ENCODE data around the gene MYO9B.

Gene MYO9B

DNA sequence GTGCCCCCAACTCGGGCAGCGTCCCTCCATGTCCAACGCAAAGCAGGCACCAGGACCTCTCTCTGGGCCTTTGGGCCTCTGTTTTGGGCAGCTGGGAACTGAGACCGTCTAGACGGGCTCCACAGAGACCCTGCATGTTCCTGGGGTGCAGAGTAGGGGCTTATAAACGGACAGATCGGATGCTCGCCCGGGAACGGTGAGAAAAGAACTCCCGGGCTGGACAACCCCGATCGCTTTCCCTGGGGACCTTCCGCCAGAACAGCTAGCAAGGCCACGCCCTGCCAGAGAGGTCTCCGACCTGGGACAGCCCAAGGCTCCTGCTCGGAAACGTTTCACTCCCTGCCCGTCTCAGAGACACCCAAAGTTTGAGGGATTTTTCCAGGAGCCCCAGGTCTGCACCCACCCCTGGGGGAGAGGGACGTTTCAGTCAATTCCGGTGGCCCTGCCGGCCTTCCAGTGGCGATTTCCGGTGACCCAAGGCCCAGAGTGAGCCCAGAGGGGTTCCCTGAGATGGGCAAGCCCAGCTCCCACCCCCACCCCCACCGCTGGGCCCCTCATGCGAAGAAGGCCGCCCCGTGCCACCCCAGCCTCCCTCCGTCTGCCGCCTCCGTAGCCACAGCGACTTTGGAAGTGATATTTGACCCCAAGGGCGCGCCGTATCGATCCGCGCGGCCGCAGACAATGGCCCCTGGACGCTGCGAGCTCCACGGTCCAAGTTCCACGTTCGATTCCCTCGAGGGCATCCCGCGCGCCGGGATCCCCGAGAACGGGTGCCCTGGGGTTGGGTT is 168.4 kb downstream of the MYO9B start:
- TF ChIP-seq, protein P1, sequence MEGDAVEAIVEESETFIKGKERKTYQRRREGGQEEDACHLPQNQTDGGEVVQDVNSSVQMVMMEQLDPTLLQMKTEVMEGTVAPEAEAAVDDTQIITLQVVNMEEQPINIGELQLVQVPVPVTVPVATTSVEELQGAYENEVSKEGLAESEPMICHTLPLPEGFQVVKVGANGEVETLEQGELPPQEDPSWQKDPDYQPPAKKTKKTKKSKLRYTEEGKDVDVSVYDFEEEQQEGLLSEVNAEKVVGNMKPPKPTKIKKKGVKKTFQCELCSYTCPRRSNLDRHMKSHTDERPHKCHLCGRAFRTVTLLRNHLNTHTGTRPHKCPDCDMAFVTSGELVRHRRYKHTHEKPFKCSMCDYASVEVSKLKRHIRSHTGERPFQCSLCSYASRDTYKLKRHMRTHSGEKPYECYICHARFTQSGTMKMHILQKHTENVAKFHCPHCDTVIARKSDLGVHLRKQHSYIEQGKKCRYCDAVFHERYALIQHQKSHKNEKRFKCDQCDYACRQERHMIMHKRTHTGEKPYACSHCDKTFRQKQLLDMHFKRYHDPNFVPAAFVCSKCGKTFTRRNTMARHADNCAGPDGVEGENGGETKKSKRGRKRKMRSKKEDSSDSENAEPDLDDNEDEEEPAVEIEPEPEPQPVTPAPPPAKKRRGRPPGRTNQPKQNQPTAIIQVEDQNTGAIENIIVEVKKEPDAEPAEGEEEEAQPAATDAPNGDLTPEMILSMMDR (IDR thresholded peaks at IDR 0.05; ENCODE audit: low read depth, low read length): no peak
- TF ChIP-seq EZH2phosphoT487 (IDR thresholded peaks at IDR 0.05; ENCODE audit: low read depth): no peak
- no peak overlapping the region for H3K27ac ChIP-seq (ENCODE audit: low read length)
- H4K20me1 ChIP-seq (ENCODE audit: insufficient read depth, low read length): peaks cover 16% of the 10 kb centered on the region; the same call in 1 of the 2 replicates
- H3K4me1 ChIP-seq (ENCODE audit: low read length): peaks cover 18% of the 10 kb centered on the region
- H3K4me2 ChIP-seq (ENCODE audit: low read length): peak overlapping the region; percentile 85
- peak overlapping the region; percentile 75 for H3K9ac ChIP-seq (ENCODE audit: low read length)
- H3K79me2 ChIP-seq (ENCODE audit: low read length): peaks cover 27% of the 10 kb centered on the region; the same call in 1 of the 2 replicates
- H3K27me3 ChIP-seq (ENCODE audit: low read depth, low read length): peaks cover 4% of the 10 kb centered on the region; the same call in 1 of the 2 replicates
- peak overlapping the region; percentile 89 for H3K4me3 ChIP-seq (ENCODE audit: low read length)
- H2AFZ ChIP-seq (ENCODE audit: low read depth, low read length): no peak overlapping the region
- no peaks in the 10 kb centered on the region for H3K9me3 ChIP-seq (ENCODE audit: insufficient read depth, low read length)
- no peaks in the 10 kb centered on the region for H3K36me3 ChIP-seq (replicated peaks; ENCODE audit: low read depth, low read length)

DNA sequence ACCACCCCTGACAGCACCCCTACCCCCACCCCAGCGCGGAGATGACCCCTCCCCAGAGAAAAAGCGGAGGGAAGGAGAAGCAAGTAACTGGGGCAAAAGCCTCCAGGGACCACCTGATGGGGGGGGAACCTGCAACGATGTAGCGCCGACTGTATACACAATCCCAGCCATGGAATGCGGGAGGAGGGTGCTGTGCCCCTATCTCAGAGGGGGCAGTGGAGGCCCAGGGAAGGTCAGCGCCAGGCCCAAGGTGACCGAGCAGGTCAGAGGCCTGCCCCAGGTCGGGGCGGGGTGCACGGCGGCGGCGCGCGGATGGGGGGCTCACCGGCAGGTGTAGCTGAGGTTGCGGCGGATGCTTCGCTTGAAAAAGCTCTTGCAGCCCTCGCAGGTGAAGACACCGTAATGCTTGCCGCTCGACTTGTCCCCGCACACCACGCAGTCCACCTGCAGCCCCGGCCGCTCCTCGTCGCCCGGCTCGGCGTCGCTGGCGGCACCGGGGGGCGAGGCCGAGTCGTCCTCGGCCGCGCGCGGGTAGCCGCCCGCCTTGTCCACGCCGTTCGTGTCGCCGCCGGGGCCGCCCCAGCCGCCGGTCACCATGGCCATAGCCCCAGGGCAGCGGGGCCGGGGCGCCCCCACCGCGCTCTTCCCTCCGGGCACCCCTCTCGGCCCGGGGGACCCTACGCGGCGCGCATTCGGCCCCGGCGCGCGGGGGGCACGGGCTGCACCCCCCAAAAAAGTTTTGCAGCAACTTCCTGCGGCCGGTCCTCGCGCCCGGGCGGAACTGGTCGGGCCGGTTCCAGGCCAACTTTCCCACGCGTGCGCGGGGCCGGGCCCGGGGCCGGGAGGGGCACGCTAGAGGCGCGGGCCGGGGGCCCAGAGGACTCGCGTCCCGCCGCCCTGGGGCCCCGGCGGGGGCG is 169.3 kb downstream of the MYO9B start:
- Histone ChIP-seq H4K20me1 (ENCODE audit: insufficient read depth, low read length) (peaks cover 16% of the 10 kb centered on the region; the same call in 1 of the 2 replicates), H3K27me3 (ENCODE audit: low read depth, low read length) (peaks cover 4% of the 10 kb centered on the region; the same call in 1 of the 2 replicates), H3K27ac (ENCODE audit: low read length) (no peak overlapping the region), H3K79me2 (ENCODE audit: low read length) (peaks cover 27% of the 10 kb centered on the region; the same call in 1 of the 2 replicates), H3K36me3 (replicated peaks; ENCODE audit: low read depth, low read length) (no peaks in the 10 kb centered on the region), H3K9ac (ENCODE audit: low read length) (peak overlapping the region; percentile 75), H3K4me3 (ENCODE audit: low read length) (peak overlapping the region; percentile 89), H2AFZ (ENCODE audit: low read depth, low read length) (no peak overlapping the region), H3K9me3 (ENCODE audit: insufficient read depth, low read length) (no peaks in the 10 kb centered on the region), H3K4me1 (ENCODE audit: low read length) (peaks cover 18% of the 10 kb centered on the region), H3K4me2 (ENCODE audit: low read length) (peak overlapping the region; percentile 85)
- TF ChIP-seq, protein P1 (IDR thresholded peaks at IDR 0.05; ENCODE audit: low read depth, low read length): no peak
- TF ChIP-seq EZH2phosphoT487 (IDR thresholded peaks at IDR 0.05; ENCODE audit: low read depth): no peak

DNA sequence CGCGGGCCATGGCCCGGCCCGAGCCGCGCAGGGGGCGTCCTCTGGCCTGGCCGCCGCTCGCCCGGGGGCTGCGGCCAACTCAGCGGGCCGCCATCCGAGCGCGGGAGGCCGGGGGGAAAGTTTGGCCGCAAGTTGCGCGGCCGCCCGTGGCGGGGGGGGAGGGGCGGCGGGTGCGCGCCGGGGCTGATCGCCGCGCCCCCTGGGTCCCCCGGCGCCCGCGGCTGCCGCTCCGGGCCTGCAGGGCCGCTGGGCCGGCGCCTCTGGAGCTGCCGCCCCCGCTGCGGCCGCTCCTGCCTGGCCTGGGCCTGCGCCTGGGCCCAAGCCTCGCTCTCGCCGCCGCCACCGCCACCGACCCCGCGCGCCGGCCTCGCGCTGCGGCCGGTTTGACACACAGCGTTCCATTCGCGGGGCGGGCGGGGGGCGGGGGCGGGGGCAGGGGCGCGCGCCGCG is 170.0 kb downstream of the MYO9B start, which contains the start of gene NR2F6:
NR2F6 (minus strand) TSS at position 385 of the 450 bp plus-strand sequence. CDS start 699 bp downstream, outside the sequence.
- H3K4me2 ChIP-seq (ENCODE audit: low read length): peak within 1 kb of the TSS; percentile 90
- peak within 1 kb of the TSS; percentile 72 for H3K27ac ChIP-seq (ENCODE audit: low read length)
- H2AFZ ChIP-seq (ENCODE audit: low read depth, low read length): peak within 1 kb of the TSS; percentile 71
- no peaks in the 10 kb centered on the region for H3K36me3 ChIP-seq (replicated peaks; ENCODE audit: low read depth, low read length)
- H3K4me3 ChIP-seq (ENCODE audit: low read length): peak within 1 kb of the TSS; percentile 89
- peaks cover 18% of the 10 kb centered on the region for H3K4me1 ChIP-seq (ENCODE audit: low read length)
- peaks cover 4% of the 10 kb centered on the region; the same call in 1 of the 2 replicates for H3K27me3 ChIP-seq (ENCODE audit: low read depth, low read length)
- H4K20me1 ChIP-seq (ENCODE audit: insufficient read depth, low read length): peaks cover 16% of the 10 kb centered on the region; the same call in 1 of the 2 replicates
- no peaks in the 10 kb centered on the region for H3K9me3 ChIP-seq (ENCODE audit: insufficient read depth, low read length)
- H3K79me2 ChIP-seq (ENCODE audit: low read length): peaks cover 27% of the 10 kb centered on the region; the same call in 1 of the 2 replicates
- TF ChIP-seq, protein P1 (IDR thresholded peaks at IDR 0.05; ENCODE audit: low read depth, low read length): no peak
- TF ChIP-seq EZH2phosphoT487 (IDR thresholded peaks at IDR 0.05; ENCODE audit: low read depth): no peak
- H3K9ac ChIP-seq (ENCODE audit: low read length): peak within 1 kb of the TSS; percentile 93

Data from OCI-LY3 (cell line).